Endodermal cell (in vitro differentiated cells): ENCODE data around the gene UBE2D1. TPM values are rescaled to one million over a fixed set of nuclear protein-coding genes. Genes with fewer than 3 reads are reported as not detected.

Experiments used
- DNase-seq: peaks from one replicate; pipeline ENCODE4 v3.0.0-alpha.2; 2017
- H3K27ac ChIP-seq: 2 replicates; pipeline ENCODE4 v1.5.1; 2013; ENCODE audit warnings: mild to moderate bottlenecking, low read depth, low read length, moderate library complexity
- H3K27me3 ChIP-seq: 2 replicates; pipeline ENCODE4 v1.6.1; 2013; ENCODE audit warnings: mild to moderate bottlenecking, low read length, moderate library complexity; ENCODE audit not compliant: insufficient read depth, control insufficient read depth, poor library complexity, severe bottlenecking
- H3K36me3 ChIP-seq: 2 replicates; pipeline ENCODE4 v1.7.0; 2013; ENCODE audit warnings: mild to moderate bottlenecking, low read length, moderate library complexity; ENCODE audit not compliant: control insufficient read depth, insufficient read depth
- H3K4me1 ChIP-seq: one replicate; pipeline ENCODE4 v1.7.0; 2013; ENCODE audit warnings: low read length; ENCODE audit not compliant: control insufficient read depth, insufficient read depth
- H3K4me3 ChIP-seq: 2 replicates; pipeline ENCODE4 v1.5.1; 2013; ENCODE audit warnings: mild to moderate bottlenecking, low read length, moderate library complexity
- H3K9ac ChIP-seq: 2 replicates; pipeline ENCODE4 v1.6.1; 2013; ENCODE audit warnings: mild to moderate bottlenecking, low read length, moderate library complexity; ENCODE audit not compliant: poor library complexity, severe bottlenecking; ENCODE audit errors: extremely low read depth
- H3K9me3 ChIP-seq: 2 replicates; pipeline ENCODE4 v1.6.1; 2013; ENCODE audit warnings: mild to moderate bottlenecking, low read length, moderate library complexity; ENCODE audit not compliant: control insufficient read depth
- H3K27ac Mint-ChIP-seq: 2 replicates; pipeline ENCODE4 v1.8.0; 2020; ENCODE audit warnings: mixed read lengths
- H3K27me3 Mint-ChIP-seq: 2 replicates; pipeline ENCODE4 v1.8.0; 2021; ENCODE audit warnings: mild to moderate bottlenecking, mixed read lengths; ENCODE audit not compliant: insufficient read depth
- H3K36me3 Mint-ChIP-seq: 2 replicates; pipeline ENCODE4 v1.8.0; 2020; ENCODE audit warnings: low read depth, mixed read lengths
- H3K4me1 Mint-ChIP-seq: 2 replicates; pipeline ENCODE4 v1.8.0; 2020; ENCODE audit warnings: mixed read lengths
- H3K4me3 Mint-ChIP-seq: 2 replicates; pipeline ENCODE4 v1.8.0; 2020; ENCODE audit warnings: mild to moderate bottlenecking, moderate library complexity, mixed read lengths
- H3K9me3 Mint-ChIP-seq: 2 replicates; pipeline ENCODE4 v1.8.0; 2020; ENCODE audit warnings: mild to moderate bottlenecking, mixed read lengths
- WGBS, 2 experiments: methylation state at CpG; one replicate each; pipeline versions ENCODE4 v1.1.5 to v1.1.7; 2013; ENCODE audit warnings: missing lambda C conversion rate in 2 of 2, mixed read lengths in 1 of 2; ENCODE audit not compliant: insufficient coverage in 1 of 2, insufficient read length in 1 of 2; 5-methylcytosine and 5-hydroxymethylcytosine counted together
- total RNA-seq, 2 donors: library from RNA; stranded (reverse); fragmentation: NEBNext Ultra II Directional in 1 of 2; extraction: Animal tissue kit (Norgen Biotek cat#: 25700) in 1 of 2; gene quantifications; 2 replicates in 1 of 2; 3 replicates in 1 of 2; pipeline ENCODE4 v1.2.1, GENCODE V29; 2021
- TF ChIP-seq, protein P1 (sequence below): fragments of 200-600 bp; sonication (generic); conservative IDR thresholded peaks from 2 replicates; pipeline ENCODE4 v1.5.0; 2021; ENCODE audit warnings: antibody characterized with exemption, mild to moderate bottlenecking

Gene UBE2D1
- total RNA-seq, 2 donors from 2014 or later = 28.9 to 33.0 TPM

- TF ChIP-seq, protein P1, sequence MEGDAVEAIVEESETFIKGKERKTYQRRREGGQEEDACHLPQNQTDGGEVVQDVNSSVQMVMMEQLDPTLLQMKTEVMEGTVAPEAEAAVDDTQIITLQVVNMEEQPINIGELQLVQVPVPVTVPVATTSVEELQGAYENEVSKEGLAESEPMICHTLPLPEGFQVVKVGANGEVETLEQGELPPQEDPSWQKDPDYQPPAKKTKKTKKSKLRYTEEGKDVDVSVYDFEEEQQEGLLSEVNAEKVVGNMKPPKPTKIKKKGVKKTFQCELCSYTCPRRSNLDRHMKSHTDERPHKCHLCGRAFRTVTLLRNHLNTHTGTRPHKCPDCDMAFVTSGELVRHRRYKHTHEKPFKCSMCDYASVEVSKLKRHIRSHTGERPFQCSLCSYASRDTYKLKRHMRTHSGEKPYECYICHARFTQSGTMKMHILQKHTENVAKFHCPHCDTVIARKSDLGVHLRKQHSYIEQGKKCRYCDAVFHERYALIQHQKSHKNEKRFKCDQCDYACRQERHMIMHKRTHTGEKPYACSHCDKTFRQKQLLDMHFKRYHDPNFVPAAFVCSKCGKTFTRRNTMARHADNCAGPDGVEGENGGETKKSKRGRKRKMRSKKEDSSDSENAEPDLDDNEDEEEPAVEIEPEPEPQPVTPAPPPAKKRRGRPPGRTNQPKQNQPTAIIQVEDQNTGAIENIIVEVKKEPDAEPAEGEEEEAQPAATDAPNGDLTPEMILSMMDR = no peak
- Mint-ChIP-seq H3K4me1 (peaks cover 2% of the 10 kb centered on the region), H3K27ac (no peak overlapping the region), H3K4me3 (no peak overlapping the region), H3K9me3 (no peaks in the 10 kb centered on the region), H3K27me3 (peaks cover 4% of the 10 kb centered on the region), H3K36me3 (no peaks in the 10 kb centered on the region)
- H3K36me3 ChIP-seq = no peaks in the 10 kb centered on the region
- no peaks in the 10 kb centered on the region for H3K27me3 ChIP-seq
- H3K9ac ChIP-seq = no peak overlapping the region
- H3K9me3 ChIP-seq = no peaks in the 10 kb centered on the region
- H3K4me1 ChIP-seq = no peaks in the 10 kb centered on the region
- no peak for DNase-seq
- no peak overlapping the region for H3K27ac ChIP-seq
- no peak overlapping the region for H3K4me3 ChIP-seq
Observed at GRCh38 chr10:58311026-58311425, 23.8 kb upstream of the UBE2D1 start.

- Mint-ChIP-seq H3K36me3 (no peaks in the 10 kb centered on the region), H3K4me1 (no peaks in the 10 kb centered on the region), H3K9me3 (no peaks in the 10 kb centered on the region), H3K4me3 (no peak overlapping the region), H3K27ac (no peak overlapping the region), H3K27me3 (peaks cover 4% of the 10 kb centered on the region)
- Histone ChIP-seq H3K9ac (no peak overlapping the region), H3K27me3 (no peaks in the 10 kb centered on the region), H3K9me3 (no peaks in the 10 kb centered on the region), H3K27ac (no peak overlapping the region), H3K4me1 (no peaks in the 10 kb centered on the region), H3K4me3 (no peak overlapping the region), H3K36me3 (no peaks in the 10 kb centered on the region)
- no peak for DNase-seq
- TF ChIP-seq, protein P1 = no peak
Observed at GRCh38 chr10:58316874-58317273, 17.9 kb upstream of the UBE2D1 start.

- Histone ChIP-seq H3K9ac (no peak overlapping the region), H3K9me3 (no peaks in the 10 kb centered on the region), H3K27ac (no peak overlapping the region), H3K27me3 (no peaks in the 10 kb centered on the region), H3K36me3 (no peaks in the 10 kb centered on the region), H3K4me3 (no peak overlapping the region), H3K4me1 (no peaks in the 10 kb centered on the region)
- Mint-ChIP-seq H3K9me3 (no peaks in the 10 kb centered on the region), H3K27ac (no peak overlapping the region), H3K4me3 (no peak overlapping the region), H3K36me3 (no peaks in the 10 kb centered on the region), H3K27me3 (peaks cover 4% of the 10 kb centered on the region), H3K4me1 (no peaks in the 10 kb centered on the region)
- 90 to 92% methylated on average over 1 to 2 of the region's 2 CpGs for WGBS, 2 experiments
- TF ChIP-seq, protein P1 = no peak
- DNase-seq = no peak
Observed at GRCh38 chr10:58318346-58318745, 16.5 kb upstream of the UBE2D1 start.
